Measurements from ENCODE around the gene LDLRAD4. TPM values are rescaled to one million over a fixed set of nuclear protein-coding genes. Genes with fewer than 3 reads are reported as not detected.

LDLRAD4 gene
- total RNA-seq, 1 experiment from 2014 or later: not detected

- Histone ChIP-seq H2AFZ (ENCODE audit: low read length) (no peak overlapping the region), H3F3A (ENCODE audit: low read length, unreplicated experiment) (no peaks in the 10 kb centered on the region), H3K4me3 (ENCODE audit: low read length) (no peak overlapping the region), H3K4me1 (ENCODE audit: insufficient read depth, low read length) (no peaks in the 10 kb centered on the region), H3K36me3 (ENCODE audit: low read depth, low read length) (no peaks in the 10 kb centered on the region), H4K20me1 (ENCODE audit: low read length) (no peaks in the 10 kb centered on the region), H3K27ac (ENCODE audit: low read length) (no peak overlapping the region), H3K9ac (ENCODE audit: low read length) (no peak overlapping the region), H3K4me2 (ENCODE audit: low read length) (no peak overlapping the region), H3K27me3 (ENCODE audit: low read length) (peaks cover 84% of the 10 kb centered on the region), H3K79me2 (ENCODE audit: low read length) (no peaks in the 10 kb centered on the region), H3K9me3 (ENCODE audit: low read length) (no peaks in the 10 kb centered on the region), H3K9me2 (replicated peaks; ENCODE audit: low read length) (no peaks in the 10 kb centered on the region)
- TF ChIP-seq CTCF (conservative IDR thresholded peaks at IDR 0.05; ENCODE audit: low read depth, low read length): no peak
- TF ChIP-seq EZH2phosphoT487 (IDR thresholded peaks at IDR 0.05; ENCODE audit: borderline replicate concordance, low read length): no peak
- TF ChIP-seq EZH2 (IDR thresholded peaks at IDR 0.05; ENCODE audit: low read length, unreplicated experiment): no peak
- no peak for ATAC-seq
- no TSS peak for BruUV-seq (replicated peaks)
- DNase-seq: no peak
- ChIA-PET CTCF (no interaction called here), POLR2A (ENCODE audit: unreplicated experiment) (no interaction called here)
- intact Hi-C loops (cut with micrococcal nuclease): no loop called here
These were observed 38.1 kb downstream of the LDLRAD4 start for GRCh38 chr18:13256444-13257305.

GRCh38 chr18:13257361-13257980, 38.9 kb downstream of the LDLRAD4 start:
- H3K4me1 ChIP-seq (ENCODE audit: insufficient read depth, low read length): no peaks in the 10 kb centered on the region
- H3K9ac ChIP-seq (ENCODE audit: low read length): no peak overlapping the region
- H3K36me3 ChIP-seq (ENCODE audit: low read depth, low read length): no peaks in the 10 kb centered on the region
- H3K4me3 ChIP-seq (ENCODE audit: low read length): no peak overlapping the region
- H4K20me1 ChIP-seq (ENCODE audit: low read length): no peaks in the 10 kb centered on the region
- DNase-seq (no peak), ATAC-seq (no peak)
- TF ChIP-seq CTCF (conservative IDR thresholded peaks at IDR 0.05; ENCODE audit: low read depth, low read length) (no peak), EZH2phosphoT487 (IDR thresholded peaks at IDR 0.05; ENCODE audit: borderline replicate concordance, low read length) (no peak), EZH2 (IDR thresholded peaks at IDR 0.05; ENCODE audit: low read length, unreplicated experiment) (no peak)
- H3K4me2 ChIP-seq (ENCODE audit: low read length): no peak overlapping the region
- H3F3A ChIP-seq (ENCODE audit: low read length, unreplicated experiment): no peaks in the 10 kb centered on the region
- no TSS peak for BruUV-seq (replicated peaks)
- POLR2A ChIA-PET (ENCODE audit: unreplicated experiment): no interaction called here
- H2AFZ ChIP-seq (ENCODE audit: low read length): no peak overlapping the region
- H3K79me2 ChIP-seq (ENCODE audit: low read length): no peaks in the 10 kb centered on the region
- peaks cover 83% of the 10 kb centered on the region for H3K27me3 ChIP-seq (ENCODE audit: low read length)
- CTCF ChIA-PET: no interaction called here
- H3K9me3 ChIP-seq (ENCODE audit: low read length): no peaks in the 10 kb centered on the region
- intact Hi-C loops (cut with micrococcal nuclease): no loop called here
- H3K27ac ChIP-seq (ENCODE audit: low read length): no peak overlapping the region
- no peaks in the 10 kb centered on the region for H3K9me2 ChIP-seq (replicated peaks; ENCODE audit: low read length)

GRCh38 chr18:13258921-13259320, 40.4 kb downstream of the LDLRAD4 start:
- POLR2A ChIA-PET (ENCODE audit: unreplicated experiment): no interaction called here
- H3K4me1 ChIP-seq (ENCODE audit: insufficient read depth, low read length): no peaks in the 10 kb centered on the region
- H3K27me3 ChIP-seq (ENCODE audit: low read length): peaks cover 68% of the 10 kb centered on the region
- DNase-seq (no peak), ATAC-seq (no peak)
- H3K9me2 ChIP-seq (replicated peaks; ENCODE audit: low read length): no peaks in the 10 kb centered on the region
- H3F3A ChIP-seq (ENCODE audit: low read length, unreplicated experiment): no peaks in the 10 kb centered on the region
- no peak overlapping the region for H3K9ac ChIP-seq (ENCODE audit: low read length)
- no peaks in the 10 kb centered on the region for H4K20me1 ChIP-seq (ENCODE audit: low read length)
- CTCF ChIA-PET: no interaction called here
- no peaks in the 10 kb centered on the region for H3K9me3 ChIP-seq (ENCODE audit: low read length)
- no peak overlapping the region for H3K4me2 ChIP-seq (ENCODE audit: low read length)
- no peak overlapping the region for H3K27ac ChIP-seq (ENCODE audit: low read length)
- TF ChIP-seq EZH2 (IDR thresholded peaks at IDR 0.05; ENCODE audit: low read length, unreplicated experiment) (no peak), EZH2phosphoT487 (IDR thresholded peaks at IDR 0.05; ENCODE audit: borderline replicate concordance, low read length) (no peak), CTCF (conservative IDR thresholded peaks at IDR 0.05; ENCODE audit: low read depth, low read length) (no peak)
- H2AFZ ChIP-seq (ENCODE audit: low read length): no peak overlapping the region
- no peaks in the 10 kb centered on the region for H3K79me2 ChIP-seq (ENCODE audit: low read length)
- H3K4me3 ChIP-seq (ENCODE audit: low read length): no peak overlapping the region
- intact Hi-C loops (cut with micrococcal nuclease): no loop called here
- no peaks in the 10 kb centered on the region for H3K36me3 ChIP-seq (ENCODE audit: low read depth, low read length)
- BruUV-seq (replicated peaks): no TSS peak
